ENCODE measurements around the gene HOXA6. TPM values are rescaled to one million over a fixed set of nuclear protein-coding genes. Genes with fewer than 3 reads are reported as not detected.
A peak's percentile ranks its signal among the peaks of the same experiment; 100 is the strongest.

HOXA6 gene
- total RNA-seq, 4 donors from 2014 or later, result 5.7 to 15.4 (median 12.4) TPM

GRCh38 chr7:27171325-27171636 lies 23.7 kb upstream of the HOXA6 start:
- 14 to 16% methylated on average over 8 of the region's 8 CpGs for WGBS, 2 donors
- peak in 1 of 2 donors; percentile 88 for DNase-seq (ENCODE audit: low spot score in 2 of 2)
- TF ChIP-seq CTCF (IDR thresholded peaks at IDR 0.05), result no peak
- TF ChIP-seq POLR2A (IDR thresholded peaks at IDR 0.05), result no peak
- intact Hi-C loops (cut with DNase I; ENCODE audit: low total_unique reads), result no loop called here
- H3K4me3 ChIP-seq (ENCODE audit: low read depth, poor library complexity, severe bottlenecking), result no peak overlapping the region

- no peak for DNase-seq (ENCODE audit: low spot score in 2 of 2)
- 23 to 31% methylated on average over 11 of the region's 11 CpGs for WGBS, 2 donors
- intact Hi-C loops (cut with DNase I; ENCODE audit: low total_unique reads), result no loop called here
- TF ChIP-seq POLR2A (IDR thresholded peaks at IDR 0.05) (no peak), CTCF (IDR thresholded peaks at IDR 0.05) (no peak)
- H3K4me3 ChIP-seq (ENCODE audit: low read depth, poor library complexity, severe bottlenecking), result no peak overlapping the region
Measured at GRCh38 chr7:27170426-27171324, 23.1 kb upstream of the HOXA6 start.

- DNase-seq (ENCODE audit: low spot score in 2 of 2), result peak in 1 of 2 donors; percentile 88
- H3K4me3 ChIP-seq (ENCODE audit: low read depth, poor library complexity, severe bottlenecking), result peak overlapping the region; percentile 27
- 1 to 6% methylated on average over 27 to 33 of the region's 46 CpGs for WGBS, 2 donors
- TF ChIP-seq POLR2A (IDR thresholded peaks at IDR 0.05) (no peak), CTCF (IDR thresholded peaks at IDR 0.05) (no peak)
- intact Hi-C loops (cut with DNase I; ENCODE audit: low total_unique reads), result loop anchor here (5.0 to 10.0 kb wide), 2 partner anchors 965 to 1313 kb away; partner anchors contain the start of genes CBX3 and HNRNPA2B1
Measured at GRCh38 chr7:27169658-27170425, 22.3 kb upstream of the HOXA6 start.

GRCh38 chr7:27168265-27168947 lies 20.8 kb upstream of the HOXA6 start:
- no peak overlapping the region for H3K4me3 ChIP-seq (ENCODE audit: low read depth, poor library complexity, severe bottlenecking)
- DNase-seq (ENCODE audit: low spot score in 2 of 2), result peak in 1 of 2 donors; percentile 93
- TF ChIP-seq CTCF (IDR thresholded peaks at IDR 0.05) (no peak), POLR2A (IDR thresholded peaks at IDR 0.05) (no peak)
- WGBS, 2 donors, result 9 to 14% methylated on average over 9 to 24 of the region's 25 CpGs
- intact Hi-C loops (cut with DNase I; ENCODE audit: low total_unique reads), result loop anchor here (5.0 to 10.0 kb wide), 2 partner anchors 964 to 1311 kb away; partner anchors contain the start of genes CBX3 and HNRNPA2B1

- no peak for TF ChIP-seq POLR2A (IDR thresholded peaks at IDR 0.05)
- no peak for TF ChIP-seq CTCF (IDR thresholded peaks at IDR 0.05)
- intact Hi-C loops (cut with DNase I; ENCODE audit: low total_unique reads), result loop anchor here (5.0 to 10.0 kb wide), 2 partner anchors 963 to 1311 kb away; partner anchors contain the start of genes CBX3 and HNRNPA2B1
- DNase-seq (ENCODE audit: low spot score in 2 of 2), result no peak
- H3K4me3 ChIP-seq (ENCODE audit: low read depth, poor library complexity, severe bottlenecking), result no peak overlapping the region
- WGBS, 2 donors, result 20 to 21% methylated on average over 4 of the region's 4 CpGs
Measured at GRCh38 chr7:27167916-27168264, 20.3 kb upstream of the HOXA6 start.

Data from lower leg skin (tissue), 4 donors.